Upper lobe of right lung (tissue), 1 donor: ENCODE results near the gene HERC2. TPM values are rescaled to one million over a fixed set of nuclear protein-coding genes. Genes with fewer than 3 reads are reported as not detected.
A peak's percentile ranks its signal among the peaks of the same experiment; 100 is the strongest.
"Not testable (repeated sequence)": the region's sequence is repeated elsewhere in the genome, so short reads cannot be mapped to it uniquely, and the experiment has no call there.

Experiments used
- ATAC-seq: fragments of 200-7000 bp; cut with Tn5 transposase; one replicate; pipeline ENCODE4 v1.9.1; 2020; ENCODE audit warnings: mild to moderate bottlenecking, moderate library complexity
- DNase-seq: peaks from one replicate; pipeline ENCODE4 v3.0.0-alpha.2; 2020
- H3K27ac ChIP-seq: fragments of 200-600 bp; one replicate; pipeline ENCODE4 v1.8.0; 2022
- H3K27me3 ChIP-seq: fragments of 200-600 bp; one replicate; pipeline ENCODE4 v1.8.0; 2022; ENCODE audit warnings: mild to moderate bottlenecking
- H3K36me3 ChIP-seq: fragments of 200-600 bp; one replicate; pipeline ENCODE4 v1.8.0; 2022
- H3K4me1 ChIP-seq: fragments of 200-600 bp; one replicate; pipeline ENCODE4 v1.8.0; 2022
- H3K4me3 ChIP-seq: fragments of 200-600 bp; one replicate; pipeline ENCODE4 v1.8.0; 2022; ENCODE audit warnings: mild to moderate bottlenecking
- H3K9me3 ChIP-seq: fragments of 200-600 bp; one replicate; pipeline ENCODE4 v1.8.0; 2022
- CTCF ChIP-seq: fragments of 200-600 bp; IDR thresholded peaks from one replicate; pipeline ENCODE4 v1.8.0; 2022; ENCODE audit warnings: antibody characterized with exemption
- intact Hi-C: fragments of 100-400 bp; cut with DNase I; formaldehyde crosslinking; loops from one replicate; pipeline ENCODE4 v1.11.0; 2022
- total RNA-seq: library from RNA; stranded (reverse); fragmentation: NEBNext Ultra II Directional; extraction: Animal tissue kit (Norgen Biotek cat#: 25700); gene quantifications from one replicate; pipeline ENCODE4 v1.2.1, GENCODE V29; 2021
- donor health status: DM: no; HTN: yes; CAD: no; lungs with severe emphysema.

The HERC2 gene
- total RNA-seq, 1 donor from 2014 or later, result 56.9 TPM

GRCh38 chr15:28167042-28167441, 154.9 kb downstream of the HERC2 start:
- Histone ChIP-seq H3K9me3 (no peaks in the 10 kb centered on the region), H3K27ac (no peak overlapping the region), H3K4me3 (no peak overlapping the region), H3K36me3 (peaks cover 74% of the 10 kb centered on the region), H3K27me3 (no peaks in the 10 kb centered on the region), H3K4me1 (no peaks in the 10 kb centered on the region)
- TF ChIP-seq CTCF, result no peak
- ATAC-seq (no peak), DNase-seq (no peak)
- intact Hi-C loops, result no loop called here

- peaks cover 86% of the 10 kb centered on the region for H3K36me3 ChIP-seq
- H3K27me3 ChIP-seq, result no peaks in the 10 kb centered on the region
- H3K4me3 ChIP-seq, result no peak overlapping the region
- no peaks in the 10 kb centered on the region for H3K9me3 ChIP-seq
- H3K27ac ChIP-seq, result no peak overlapping the region
- H3K4me1 ChIP-seq, result no peaks in the 10 kb centered on the region
- TF ChIP-seq CTCF, result no peak
- DNase-seq (no peak), ATAC-seq (no peak)
- intact Hi-C loops, result no loop called here
Measured at GRCh38 chr15:28165791-28166190, 156.2 kb downstream of the HERC2 start.

- Histone ChIP-seq H3K4me1 (no peaks in the 10 kb centered on the region), H3K27ac (no peak overlapping the region), H3K4me3 (no peak overlapping the region), H3K27me3 (no peaks in the 10 kb centered on the region), H3K9me3 (no peaks in the 10 kb centered on the region), H3K36me3 (peaks cover 84% of the 10 kb centered on the region)
- ATAC-seq (no peak), DNase-seq (no peak)
- intact Hi-C loops, result no loop called here
- TF ChIP-seq CTCF, result no peak
Measured at GRCh38 chr15:28164876-28165275, 157.1 kb downstream of the HERC2 start.

GRCh38 chr15:28154283-28154682, 167.7 kb downstream of the HERC2 start:
- H3K27ac ChIP-seq, result no peak overlapping the region
- H3K4me1 ChIP-seq, result no peaks in the 10 kb centered on the region
- intact Hi-C loops, result no loop called here
- no peak overlapping the region for H3K4me3 ChIP-seq
- no peaks in the 10 kb centered on the region for H3K27me3 ChIP-seq
- ATAC-seq, result no peak
- peaks cover 10% of the 10 kb centered on the region for H3K36me3 ChIP-seq
- H3K9me3 ChIP-seq, result no peaks in the 10 kb centered on the region
- no peak for TF ChIP-seq CTCF
- no peak for DNase-seq

- Histone ChIP-seq H3K27ac (no peak overlapping the region), H3K4me1 (no peaks in the 10 kb centered on the region), H3K27me3 (no peaks in the 10 kb centered on the region), H3K4me3 (no peak overlapping the region), H3K36me3 (peaks cover 10% of the 10 kb centered on the region), H3K9me3 (no peaks in the 10 kb centered on the region)
- no peak for TF ChIP-seq CTCF
- no peak for ATAC-seq
- intact Hi-C loops, result no loop called here
- DNase-seq, result no peak
Measured at GRCh38 chr15:28153492-28154119, 168.4 kb downstream of the HERC2 start.

- DNase-seq, H3K4me3 ChIP-seq, H3K27ac ChIP-seq, intact Hi-C loops, H3K9me3 ChIP-seq, H3K27me3 ChIP-seq, H3K4me1 ChIP-seq: not testable (repeated sequence)
- H3K36me3 ChIP-seq, result peaks cover 13% of the 10 kb centered on the region
- ATAC-seq, result peak; percentile 13
Measured at GRCh38 chr15:28152538-28152923, 169.4 kb downstream of the HERC2 start.

- DNase-seq, H3K4me3 ChIP-seq, intact Hi-C loops, H3K27me3 ChIP-seq, H3K9me3 ChIP-seq, H3K4me1 ChIP-seq, H3K27ac ChIP-seq: not testable (repeated sequence)
- ATAC-seq, result peak; percentile 70
- peaks cover 18% of the 10 kb centered on the region for H3K36me3 ChIP-seq
Measured at GRCh38 chr15:28151864-28152537, 170.0 kb downstream of the HERC2 start.
